A549 treated with ZK216348 at 1 μM for 4 hours (cell line): ENCODE results near the gene UCN2. TPM values are rescaled to one million over a fixed set of nuclear protein-coding genes. Genes with fewer than 3 reads are reported as not detected.

Experiments
- total RNA-seq: library from RNA; stranded (reverse); fragments of 200-300 nt; extraction: Qiagen RNA extraction; gene quantifications from 5 replicates; pipeline ENCODE4 v1.2.3, GENCODE V29; 2022; ENCODE audit warnings: low read depth

The UCN2 gene, protein sequence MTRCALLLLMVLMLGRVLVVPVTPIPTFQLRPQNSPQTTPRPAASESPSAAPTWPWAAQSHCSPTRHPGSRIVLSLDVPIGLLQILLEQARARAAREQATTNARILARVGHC
- 4.6 to 11.7 TPM (median 8.9 TPM) in 5 replicates for total RNA-seq

DNA sequence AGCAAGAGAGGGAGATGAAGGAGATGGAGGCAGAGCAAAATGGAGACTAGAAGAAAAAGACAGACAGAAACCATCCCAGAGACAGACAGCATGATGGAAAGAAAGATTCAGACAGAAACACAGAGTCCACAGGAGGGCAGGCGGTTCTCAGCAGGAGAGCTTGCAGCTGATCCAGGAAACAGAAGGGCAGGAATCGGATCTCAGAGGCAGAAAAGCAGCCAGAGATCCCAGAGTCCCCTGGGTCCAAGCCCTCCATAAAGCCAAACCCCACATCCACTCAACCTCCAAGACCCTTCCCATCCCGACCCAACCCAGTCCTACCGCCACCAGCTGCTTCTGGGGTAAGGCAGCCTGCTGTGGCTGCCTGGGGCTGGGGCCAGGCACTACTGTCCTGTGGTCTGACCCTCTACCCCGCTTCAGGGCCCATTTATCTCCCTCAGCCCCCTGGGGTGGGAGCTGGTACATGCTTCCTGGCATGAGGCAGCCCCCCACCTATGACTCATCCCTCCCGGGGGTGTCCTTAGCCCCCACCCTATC, at the start of gene UCN2:
TSS of gene UCN2 (minus strand) at position 400 of the 537 bp plus-strand sequence. CDS start 657 bp downstream, outside the sequence.

DNA sequence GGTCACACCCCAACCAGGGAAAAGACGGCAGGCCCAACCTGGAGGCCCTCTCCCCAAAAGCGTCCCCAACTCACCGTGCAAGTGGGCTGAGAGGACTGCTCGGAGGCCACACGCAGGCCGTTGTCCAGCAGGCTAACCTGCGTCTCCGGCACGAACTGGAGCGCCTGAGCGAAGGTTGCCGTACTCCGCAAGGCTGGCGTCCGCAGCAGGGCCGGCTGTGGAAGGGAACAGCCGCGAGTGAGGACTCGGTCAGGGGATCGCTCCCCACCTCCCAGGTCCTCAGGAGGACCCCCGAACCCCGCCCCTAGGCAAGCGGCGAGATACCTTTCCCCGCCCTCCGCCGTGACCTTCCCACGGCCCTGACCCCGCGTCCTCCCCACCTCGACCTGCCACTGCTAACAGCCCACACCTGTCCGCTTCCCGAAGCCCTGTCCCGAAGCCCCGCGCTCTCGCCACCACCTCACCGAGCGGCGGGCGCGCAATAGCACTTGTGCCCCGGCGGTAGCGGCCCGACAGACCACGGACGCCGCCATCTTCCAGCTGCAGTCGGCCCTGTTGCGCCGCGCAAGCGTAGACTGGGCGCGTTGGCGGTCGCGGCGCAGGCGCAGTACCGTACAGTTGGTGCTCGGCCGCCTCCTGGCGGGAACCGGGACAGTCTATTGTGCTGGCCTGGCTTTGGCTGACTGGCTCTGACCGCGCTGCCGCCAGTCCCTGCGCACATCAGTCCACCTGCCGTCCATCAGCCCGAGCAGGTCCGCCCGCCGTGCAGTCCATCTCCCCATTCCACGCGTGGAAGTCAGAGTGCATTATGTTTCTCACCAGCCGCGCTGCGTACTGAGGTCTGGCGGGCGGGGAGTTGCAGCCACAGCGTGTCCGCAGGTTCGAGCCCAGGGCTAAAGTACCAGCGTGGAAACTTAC, 45.8 kb upstream of the UCN2 start, which contains the start of gene UQCRC1:
TSS of gene UQCRC1 (minus strand) at position 559 of the 918 bp plus-strand sequence. CDS start at position 533, 26 bp downstream.

DNA sequence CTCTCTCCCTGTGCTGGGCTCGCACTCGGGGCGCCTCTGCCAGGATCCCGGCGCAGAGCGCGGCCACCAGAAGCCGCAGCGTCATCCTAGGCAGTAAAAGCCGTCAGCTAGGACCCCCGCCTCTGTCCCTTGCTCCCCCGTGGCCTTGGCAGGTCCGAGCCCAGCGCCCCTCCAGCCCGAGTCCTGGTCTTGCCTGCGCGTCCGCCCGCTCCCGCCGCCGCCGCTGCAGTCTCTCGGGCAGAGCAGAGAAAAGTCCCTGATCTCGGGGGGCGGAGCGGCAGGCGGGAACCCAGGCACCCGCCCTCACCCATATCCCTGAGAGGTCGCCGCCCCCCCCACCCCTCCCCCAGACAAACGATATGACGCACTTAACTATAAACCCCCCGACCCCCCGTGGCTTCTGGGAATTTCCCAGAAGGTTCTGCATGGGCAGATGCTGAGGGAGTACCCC, 31.5 kb upstream of the UCN2 start, which contains the start of gene COL7A1:
TSS of gene COL7A1 (minus strand) at position 255 of the 451 bp plus-strand sequence. CDS start at position 85, 170 bp downstream.

DNA sequence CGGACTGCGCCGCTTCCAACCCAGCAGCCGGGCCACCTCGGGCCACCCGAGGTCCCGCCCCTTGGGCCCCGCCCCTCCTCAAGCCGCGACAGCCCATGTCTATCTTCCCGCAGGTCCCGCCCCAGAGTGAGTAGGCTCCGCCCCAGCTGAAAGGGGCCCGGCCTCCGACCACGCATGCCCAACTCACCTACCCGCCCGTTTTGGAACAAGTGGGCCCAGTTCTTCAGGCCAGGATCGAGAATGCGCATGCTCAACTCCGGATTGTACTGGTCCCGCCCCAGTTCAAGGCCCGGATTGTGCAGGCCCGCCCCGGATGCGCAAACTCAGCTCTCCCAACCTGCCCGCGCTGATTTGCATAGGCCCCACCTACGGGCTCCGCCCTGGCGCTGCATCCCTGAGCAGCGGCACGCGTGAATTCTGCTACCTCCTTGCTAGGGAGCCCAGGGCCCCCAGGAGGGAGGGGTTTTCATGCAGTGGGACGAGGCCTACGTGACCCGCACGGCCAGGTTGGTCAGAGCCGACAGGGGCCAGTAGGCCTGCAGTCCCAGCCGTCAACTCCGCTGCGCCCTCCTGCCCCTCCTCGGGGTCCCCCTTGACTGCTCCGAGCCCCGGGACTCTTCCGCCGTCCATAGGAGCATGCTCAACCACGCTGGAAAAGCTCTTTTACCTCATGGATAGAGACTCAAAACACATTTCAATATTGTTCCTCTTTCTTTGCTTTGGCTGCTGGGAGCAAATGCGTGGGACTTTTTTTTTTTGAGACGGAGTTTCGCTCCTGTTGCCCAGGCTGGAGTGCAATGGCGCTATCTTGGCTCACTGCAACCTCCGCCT, 6.6 kb downstream of the UCN2 start, which contains the start of gene PFKFB4:
TSS of gene PFKFB4 (minus strand) at position 8 of the 831 bp plus-strand sequence. CDS start 26 bp downstream, outside the sequence.

Other genes starting within 250 kb of the UCN2 start
- not detected in 5 replicates for gene SPINK8, start 230.1 kb downstream of the UCN2 start, total RNA-seq
- gene FBXW12, start 191.6 kb downstream of the UCN2 start, total RNA-seq: not detected in 5 replicates
- 9.6 to 20.7 TPM (median 15.1 TPM) in 5 replicates for gene PLXNB1, start 133.7 kb downstream of the UCN2 start, total RNA-seq
- gene CCDC51, start 123.7 kb downstream of the UCN2 start, total RNA-seq: 20.8 to 29.7 TPM (median 26.2 TPM) in 5 replicates
- 270 to 585 TPM (median 291 TPM) in 5 replicates for gene TMA7, start 123.5 kb downstream of the UCN2 start, total RNA-seq
- gene ATRIP, start 117.0 kb downstream of the UCN2 start, total RNA-seq: 6.9 to 9.8 TPM (median 8.7 TPM) in 5 replicates
- 83.6 to 137 TPM (median 127 TPM) in 5 replicates for gene SHISA5, start 59.6 kb downstream of the UCN2 start, total RNA-seq
- 10.8 to 18.0 TPM (median 13.9 TPM) in 5 replicates for gene PFKFB4, start 7.0 kb downstream of the UCN2 start, total RNA-seq
- 93.6 to 227 TPM (median 182 TPM) in 5 replicates for gene COL7A1, start 31.5 kb upstream of the UCN2 start, total RNA-seq
- 154 to 191 TPM (median 182 TPM) in 5 replicates for gene UQCRC1, start 45.9 kb upstream of the UCN2 start, total RNA-seq
- not detected in 5 replicates for gene TMEM89, start 58.0 kb upstream of the UCN2 start, total RNA-seq
- 14.6 to 23.6 TPM (median 19.8 TPM) in 5 replicates for gene SLC26A6, start 71.7 kb upstream of the UCN2 start, total RNA-seq
- 2.5 to 5.7 TPM (median 5.1 TPM) in 5 replicates for gene CELSR3, start 99.1 kb upstream of the UCN2 start, total RNA-seq
- gene NCKIPSD, start 122.1 kb upstream of the UCN2 start, total RNA-seq: 4.9 to 11.4 TPM (median 9.2 TPM) in 5 replicates
- 46.3 to 49.1 TPM (median 48.9 TPM) in 5 replicates for gene IP6K2, start 153.4 kb upstream of the UCN2 start, total RNA-seq